Stimulated activated CD4-positive, alpha-beta T cell treated with anti-CD3 and anti-CD28 coated beads, Interleukin-1b, Interleukin-23, amount 100 ng/mL, for 4 hours (primary cell): ENCODE data around the gene E2F7.

Experiments used
- DNase-seq, 2 donors: peaks; one replicate each; pipeline ENCODE4 v3.0.0-alpha.2; 2020; ENCODE audit warnings: low read depth in 2 of 2

Gene E2F7

GRCh38 chr12:77019920-77020319, 45.4 kb downstream of the E2F7 start:
- no peak for DNase-seq

GRCh38 chr12:77016606-77017005, 48.8 kb downstream of the E2F7 start:
- no peak for DNase-seq

GRCh38 chr12:77013091-77013490, 52.3 kb downstream of the E2F7 start:
- DNase-seq: no peak

GRCh38 chr12:77010691-77011548, 54.4 kb downstream of the E2F7 start:
- DNase-seq: peak; percentile 41 to 49

GRCh38 chr12:77007476-77007875, 57.9 kb downstream of the E2F7 start:
- DNase-seq: no peak

GRCh38 chr12:77005611-77006098, 59.7 kb downstream of the E2F7 start:
- no peak for DNase-seq

GRCh38 chr12:77003914-77004313, 61.5 kb downstream of the E2F7 start:
- no peak for DNase-seq

GRCh38 chr12:77003246-77003645, 62.1 kb downstream of the E2F7 start:
- DNase-seq: no peak

- DNase-seq: no peak
Observed at GRCh38 chr12:77002382-77002781, 63.0 kb downstream of the E2F7 start.

- DNase-seq: no peak
Observed at GRCh38 chr12:77001276-77001675, 64.1 kb downstream of the E2F7 start.

- no peak for DNase-seq
Observed at GRCh38 chr12:76998908-76999556, 66.3 kb downstream of the E2F7 start.

- no peak for DNase-seq
Observed at GRCh38 chr12:76998386-76998785, 67.0 kb downstream of the E2F7 start.

GRCh38 chr12:76997011-76997780, 68.2 kb downstream of the E2F7 start:
- DNase-seq: no peak

- DNase-seq: no peak
Observed at GRCh38 chr12:76990716-76991115, 74.7 kb downstream of the E2F7 start.

GRCh38 chr12:76984566-76984965, 80.8 kb downstream of the E2F7 start:
- no peak for DNase-seq

- no peak for DNase-seq
Observed at GRCh38 chr12:76983420-76983819, 81.9 kb downstream of the E2F7 start.

GRCh38 chr12:76980196-76980595, 85.2 kb downstream of the E2F7 start:
- DNase-seq: no peak

- no peak for DNase-seq
Observed at GRCh38 chr12:76976777-76977382, 88.5 kb downstream of the E2F7 start.
